LNCAP (cell line): ENCODE measurements around the gene IRF3.

Experiments
- CTCF ChIP-seq: fragments of 450-650 bp; IDR thresholded peaks from 2 replicates; pipeline ENCODE4 v1.5.1; 2017; ENCODE audit warnings: mild to moderate bottlenecking

The IRF3 gene

GRCh38 chr19:49654581-49654980 lies 11.1 kb downstream of the IRF3 start:
- no peak for TF ChIP-seq CTCF

- TF ChIP-seq CTCF: no peak
These were observed 12.2 kb downstream of the IRF3 start for GRCh38 chr19:49653466-49653806.

- TF ChIP-seq CTCF: no peak
These were observed 12.8 kb downstream of the IRF3 start for GRCh38 chr19:49652551-49653465.

GRCh38 chr19:49651820-49652550 lies 13.7 kb downstream of the IRF3 start:
- TF ChIP-seq CTCF: no peak

GRCh38 chr19:49651029-49651819 lies 14.4 kb downstream of the IRF3 start:
- no peak for TF ChIP-seq CTCF

GRCh38 chr19:49646586-49646985 lies 19.1 kb downstream of the IRF3 start:
- no peak for TF ChIP-seq CTCF

- no peak for TF ChIP-seq CTCF
These were observed 19.7 kb downstream of the IRF3 start for GRCh38 chr19:49645995-49646394.
